GM12878 (cell line): Measurements from ENCODE around the gene NPAS3. TPM values are rescaled to one million over a fixed set of nuclear protein-coding genes. Genes with fewer than 3 reads are reported as not detected.

Experiments used
- ATAC-seq: fragments of 200-7000 bp; cut with Tn5 transposase; 3 replicates; pipeline ENCODE4 v1.9.1; 2020; ENCODE audit warnings: mild to moderate bottlenecking, moderate library complexity
- BruUV-seq: library from RNA; stranded (reverse); fragments of 400-500 nt; replicated peaks from 2 replicates; lab custom pipeline; 2021; lab: Mats Ljungman, UMichigan
- CTCF ChIA-PET: fragments of 300-600 bp; sonication (Branson Sonifier 250); formaldehyde crosslinking; extraction: SDS; loops from one replicate; lab custom pipeline; 2021; ENCODE audit warnings: inconsistent platforms; lab: Yijun Ruan, JAX
- POLR2A ChIA-PET: fragments of 350-600 bp; formaldehyde crosslinking; extraction: SDS; loops from one replicate; lab custom pipeline; 2021; ENCODE audit warnings: inconsistent platforms; lab: Charles Lee
- RAD21 ChIA-PET: fragments of 300-600 bp; sonication (Branson Sonifier 250); formaldehyde crosslinking; loops from one replicate; lab custom pipeline; 2023; ENCODE audit warnings: antibody characterized with exemption; ENCODE audit not compliant: unreplicated experiment; lab: Charles Lee
- SMC1A ChIA-PET: fragments of 300-600 bp; sonication (Branson Sonifier 250); formaldehyde crosslinking; loops from one replicate; lab custom pipeline; 2023; ENCODE audit not compliant: unreplicated experiment, uncharacterized antibody; lab: Charles Lee
- DNase-seq: peaks from one replicate; pipeline ENCODE4 v3.0.0-alpha.2; 2011; ENCODE audit warnings: low read depth, low spot score
- FAIRE-seq: peaks from 3 replicates; lab custom pipeline; 2011; peaks lifted over from hg19 to GRCh38; lab: Jason Lieb, UNC
- H2AFZ ChIP-seq: 2 replicates; pipeline ENCODE4 v1.6.0; 2011; ENCODE audit warnings: low read depth, low read length, control low read depth; ENCODE audit not compliant: control insufficient read depth
- H3K27ac ChIP-seq: 2 replicates; pipeline ENCODE4 v1.5.1; 2011; ENCODE audit warnings: control low read depth; ENCODE audit not compliant: control insufficient read depth, insufficient read depth
- H3K27me3 ChIP-seq, 2 experiments: replicated peaks in 1 of 2; 2 replicates each; pipeline versions ENCODE4 v1.6.0 to v1.6.1; 2011; ENCODE audit warnings: low read length in 1 of 2; ENCODE audit not compliant: control insufficient read depth in 2 of 2, insufficient read depth in 2 of 2
- H3K36me3 ChIP-seq, 2 experiments: 2 replicates each; pipeline ENCODE4 v1.5.1; 2011; ENCODE audit warnings: low read length in 1 of 2; ENCODE audit not compliant: control insufficient read depth in 2 of 2, insufficient read depth in 2 of 2
- H3K4me1 ChIP-seq: 2 replicates; pipeline ENCODE4 v1.6.1; 2011; ENCODE audit warnings: mild to moderate bottlenecking, low read length, moderate library complexity, mixed read lengths; ENCODE audit not compliant: control insufficient read depth, insufficient read depth
- H3K4me2 ChIP-seq: 2 replicates; pipeline ENCODE4 v1.6.0; 2011; ENCODE audit warnings: control low read depth; ENCODE audit not compliant: control insufficient read depth, insufficient read depth
- H3K4me3 ChIP-seq: fragments of 200-600 bp; sonication (generic); 2 replicates; pipeline ENCODE4 v1.5.1; 2016
- H3K79me2 ChIP-seq: 2 replicates; pipeline ENCODE4 v1.6.0; 2011; ENCODE audit warnings: low read length; ENCODE audit not compliant: control insufficient read depth, insufficient read depth
- H3K9ac ChIP-seq: 2 replicates; pipeline ENCODE4 v1.8.0; 2011; ENCODE audit warnings: low read length, control low read depth, mixed read lengths; ENCODE audit not compliant: control insufficient read depth, insufficient read depth
- H3K9me3 ChIP-seq: replicated peaks from 3 replicates; pipeline ENCODE4 v1.5.1; 2011; ENCODE audit warnings: mild to moderate bottlenecking, low read length; ENCODE audit not compliant: control insufficient read depth, insufficient read depth
- H4K20me1 ChIP-seq: 2 replicates; pipeline ENCODE4 v1.6.0; 2011; ENCODE audit not compliant: control insufficient read depth, insufficient read depth
- NBN ChIP-seq: fragments of 450-650 bp; IDR thresholded peaks from 2 replicates; pipeline ENCODE4 v1.6.1; 2016
- NKRF ChIP-seq: fragments of 450-650 bp; conservative IDR thresholded peaks from 2 replicates; pipeline ENCODE4 v1.6.1; 2017; ENCODE audit warnings: mild to moderate bottlenecking, moderate library complexity
- NR2F1 ChIP-seq: fragments of 450-650 bp; conservative IDR thresholded peaks from 2 replicates; pipeline ENCODE4 v1.6.1; 2017; ENCODE audit warnings: mild to moderate bottlenecking
- POLR2A ChIP-seq: IDR thresholded peaks from 2 replicates; pipeline ENCODE4 v1.6.1; 2011; ENCODE audit warnings: low read depth, mild to moderate bottlenecking, low read length
- REST ChIP-seq: IDR thresholded peaks from 2 replicates; pipeline ENCODE4 v1.6.1; 2012; ENCODE audit warnings: mild to moderate bottlenecking, low read depth, low read length
- SUPT20H ChIP-seq: IDR thresholded peaks from 2 replicates; pipeline ENCODE4 v1.6.1; 2011; ENCODE audit warnings: low read depth, mild to moderate bottlenecking, low read length, moderate library complexity, borderline replicate concordance; ENCODE audit not compliant: control insufficient read depth
- ZNF592 ChIP-seq: fragments of 450-650 bp; IDR thresholded peaks from 2 replicates; pipeline ENCODE4 v1.6.1; 2017; ENCODE audit warnings: mild to moderate bottlenecking, moderate library complexity
- WGBS: methylation state at CpG from one replicate; pipeline ENCODE4 v1.1.6; 2016; ENCODE audit warnings: low lambda C conversion rate; ENCODE audit not compliant: insufficient replicate concordance, insufficient coverage; ENCODE audit errors: missing lambda C conversion rate; 5-methylcytosine and 5-hydroxymethylcytosine counted together
- in situ Hi-C: fragments of 300-500 bp; cut with MboI; formaldehyde crosslinking; loops from 9 replicates; pipeline ENCODE4 v1.14.3; 2018; ENCODE audit warnings: mixed read lengths
- intact Hi-C: fragments of 100-400 bp; cut with micrococcal nuclease; formaldehyde crosslinking; loops from one replicate; pipeline ENCODE4 v1.14.2; 2022; ENCODE audit not compliant: unreplicated experiment
- polyA plus RNA-seq, 11 experiments: library from polyadenylated mRNA; depleted of rRNA in 4 of 11; unstranded in 6 of 11; stranded (reverse) in 5 of 11; fragments of >200 nt; fragmentation: Nextera tagmentation in 4 of 11; fragmentation: Illumina TruSeq in 1 of 11; extraction: Ambion mirVana in 4 of 11; extraction: Trizol in 1 of 11; gene quantifications; 1 replicate in 1 of 11; 2 replicates in 10 of 11; pipeline versions ENCODE4 v1.2.1 to v1.2.3, GENCODE V29; 2011 to 2016; ENCODE audit warnings: inconsistent platforms in 2 of 11, missing spikeins in 2 of 11, low read depth in 1 of 11
- total RNA-seq, 4 experiments: library from RNA; depleted of rRNA in 3 of 4; stranded (reverse); fragments of >200 nt in 3 of 4; fragmentation: Illumina TruSeq in 1 of 4; extraction: Trizol in 1 of 4; gene quantifications; 2 replicates each; pipeline versions ENCODE4 v1.2.1 to v1.2.3, GENCODE V29; 2013 to 2021

Gene NPAS3
- total and polyA plus RNA-seq, 10 of the 15 experiments (the other 5 are each of a cell fraction or from before 2014, with no cell fraction given): under 0.01 to 2.7 (median 0.03) TPM; not detected in 6

GRCh38 chr14:33457021-33457420, 518.3 kb downstream of the NPAS3 start:
- TF ChIP-seq POLR2A (no peak), ZNF592 (no peak)
- TF ChIP-seq, all 136 proteins: peak for 0
- no TSS peak for BruUV-seq
- Histone ChIP-seq H3K27ac (no peak overlapping the region), H3K36me3 (no peaks in the 10 kb centered on the region), H3K4me2 (no peak overlapping the region), H3K9ac (no peak overlapping the region), H3K4me1 (no peaks in the 10 kb centered on the region), H2AFZ (no peak overlapping the region), H4K20me1 (no peaks in the 10 kb centered on the region), H3K27me3 (no peaks in the 10 kb centered on the region), H3K4me3 (no peak overlapping the region), H3K79me2 (no peaks in the 10 kb centered on the region), H3K9me3 (no peaks in the 10 kb centered on the region)
- ChIA-PET POLR2A (interaction anchor here (0.6 to 1.0 kb wide), 2 partner anchors 22 to 69 kb away, joined by 3 read pairs; no protein-coding TSS in a partner anchor), RAD21 (interaction anchor here (1.0 kb wide), 1 partner anchor 336 kb away, joined by 3 read pairs; no protein-coding TSS in a partner anchor), CTCF (interaction anchor here (0.9 kb wide), 1 partner anchor 43 kb away, joined by 3 read pairs; no protein-coding TSS in a partner anchor), SMC1A (interaction anchor here (1.1 to 2.3 kb wide), 5 partner anchors 10 to 336 kb away, joined by 3 to 6 read pairs (median 4); no protein-coding TSS in a partner anchor)
- intact Hi-C loops: no loop called here
- ATAC-seq: no peak
- in situ Hi-C loops: no loop called here
- 42% methylated on average over 4 of the region's 4 CpGs for WGBS
- no peak for DNase-seq
- FAIRE-seq: no peak

GRCh38 chr14:33457617-33458016, 518.9 kb downstream of the NPAS3 start:
- FAIRE-seq: no peak
- H3K4me3 ChIP-seq: no peak overlapping the region
- CTCF ChIA-PET: no interaction called here
- TF ChIP-seq SUPT20H (no peak), NR2F1 (no peak), NBN (no peak), NKRF (no peak), REST (no peak)

More at GRCh38 chr14:33457617-33458016, 518.9 kb downstream of the NPAS3 start:
- ChIA-PET SMC1A (no interaction called here), POLR2A (no interaction called here), RAD21 (no interaction called here)
- Histone ChIP-seq H3K27me3 (no peaks in the 10 kb centered on the region), H3K4me1 (no peaks in the 10 kb centered on the region), H2AFZ (no peak overlapping the region), H3K79me2 (no peaks in the 10 kb centered on the region), H3K9ac (no peak overlapping the region), H4K20me1 (no peaks in the 10 kb centered on the region), H3K36me3 (no peaks in the 10 kb centered on the region), H3K4me2 (no peak overlapping the region), H3K27ac (no peak overlapping the region), H3K9me3 (no peaks in the 10 kb centered on the region)
- DNase-seq: no peak
- WGBS: 46% methylated on average over 7 of the region's 7 CpGs
- in situ Hi-C loops (no loop called here), intact Hi-C loops (no loop called here)
- ATAC-seq: no peak
- no TSS peak for BruUV-seq
